Inflammatory macrophage (primary cell): ENCODE results near the gene BANP.
"Not testable (repeated sequence)": the region's sequence is repeated elsewhere in the genome, so short reads cannot be mapped to it uniquely, and the experiment has no call there.

Experiments
- DNase-seq, 2 donors: peaks; one replicate each; pipeline ENCODE4 v3.0.0-alpha.2; 2020 to 2022

BANP gene

GRCh38 chr16:87966685-87967185, 15.5 kb downstream of the BANP start:
- no peak for DNase-seq

DNA sequence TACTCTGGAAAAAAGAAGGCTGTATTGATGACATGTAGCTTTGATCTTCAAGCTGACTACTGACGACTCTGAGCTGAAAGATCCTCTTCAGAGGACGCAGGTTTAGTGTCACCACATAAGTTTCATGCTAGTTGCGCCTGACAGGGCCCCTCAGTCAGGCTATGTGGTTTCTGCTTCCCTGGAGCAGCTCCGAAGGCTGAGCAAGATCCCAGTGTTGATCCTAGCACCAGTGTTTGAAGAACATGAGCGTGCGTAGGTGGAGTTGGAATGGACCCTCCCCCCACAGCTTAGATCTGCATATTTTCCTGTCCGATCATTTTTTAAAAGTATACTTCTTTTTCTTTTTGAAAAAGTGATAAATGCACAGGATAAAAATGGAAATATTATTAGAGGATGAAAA, 17.3 kb downstream of the BANP start:
- no peak for DNase-seq

DNA sequence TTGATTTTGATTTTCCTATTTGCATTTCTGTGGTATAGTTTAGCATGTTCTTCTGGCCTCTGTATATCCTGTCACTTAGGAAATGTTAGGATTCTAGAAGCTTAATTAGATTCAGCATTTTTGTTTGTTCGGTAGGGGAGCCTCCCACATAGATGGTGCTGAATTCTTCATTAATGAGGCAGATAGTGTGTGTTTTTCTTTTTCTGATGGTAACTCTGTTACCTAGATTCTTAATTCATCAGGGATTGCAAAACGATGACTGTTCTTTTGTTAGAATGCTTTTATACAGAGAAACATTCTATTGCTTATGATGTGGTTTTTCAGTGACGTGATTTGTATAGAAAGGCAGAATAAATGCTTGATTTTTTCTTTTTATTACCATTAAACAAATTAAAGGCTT, 19.0 kb downstream of the BANP start:
- no peak for DNase-seq

GRCh38 chr16:87971933-87972332, 20.7 kb downstream of the BANP start:
- no peak for DNase-seq

- DNase-seq, result no peak
Measured at GRCh38 chr16:87973717-87974116, 22.5 kb downstream of the BANP start.

DNA sequence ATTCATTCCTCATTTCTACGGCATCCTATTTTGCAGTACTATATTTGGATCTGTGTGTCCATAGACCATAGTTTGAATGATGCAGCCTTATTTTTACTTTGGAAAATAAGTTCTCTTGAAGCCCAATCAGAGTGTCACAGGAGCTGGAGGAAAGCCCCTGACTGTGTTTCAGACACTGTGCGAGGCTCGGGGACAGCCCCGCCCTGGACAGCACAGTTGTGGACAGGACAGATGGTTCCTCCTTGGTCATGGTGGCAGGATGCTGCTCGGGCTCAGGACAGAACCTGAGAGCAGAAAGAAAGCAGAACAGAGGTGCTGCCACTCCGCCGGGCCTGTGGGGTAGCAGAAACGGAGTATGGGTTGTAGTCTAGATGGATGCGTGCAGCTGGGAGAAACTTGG, 22.9 kb downstream of the BANP start:
- no peak for DNase-seq

GRCh38 chr16:87976665-87977064, 25.4 kb downstream of the BANP start:
- peak in 1 of 2 donors; percentile 49 for DNase-seq

DNA sequence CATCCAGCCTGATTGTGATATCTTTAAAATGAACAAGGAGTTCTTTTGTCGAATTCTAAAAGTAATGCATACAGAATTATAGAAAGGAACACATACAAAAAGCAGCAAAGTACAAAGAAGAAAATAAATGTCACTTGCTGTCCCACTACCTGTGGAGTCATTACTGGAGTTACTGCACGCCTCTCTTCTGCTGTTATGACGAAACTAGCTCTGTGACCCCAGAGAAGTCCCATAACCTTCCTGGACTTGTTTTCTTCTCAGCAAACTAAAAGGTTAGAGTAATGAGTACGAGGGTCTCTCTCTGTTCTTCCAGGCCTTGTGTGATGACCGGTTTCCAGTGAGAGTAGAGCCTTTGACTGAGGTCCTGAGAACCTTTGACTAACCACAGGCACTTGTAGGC, 26.9 kb downstream of the BANP start:
- no peak for DNase-seq

GRCh38 chr16:87979352-87979751, 28.1 kb downstream of the BANP start:
- DNase-seq, result no peak

- not testable (repeated sequence) for DNase-seq
Measured at GRCh38 chr16:87979911-87980630, 28.8 kb downstream of the BANP start.

GRCh38 chr16:87981376-87981775, 30.1 kb downstream of the BANP start:
- DNase-seq, result not testable (repeated sequence)

DNA sequence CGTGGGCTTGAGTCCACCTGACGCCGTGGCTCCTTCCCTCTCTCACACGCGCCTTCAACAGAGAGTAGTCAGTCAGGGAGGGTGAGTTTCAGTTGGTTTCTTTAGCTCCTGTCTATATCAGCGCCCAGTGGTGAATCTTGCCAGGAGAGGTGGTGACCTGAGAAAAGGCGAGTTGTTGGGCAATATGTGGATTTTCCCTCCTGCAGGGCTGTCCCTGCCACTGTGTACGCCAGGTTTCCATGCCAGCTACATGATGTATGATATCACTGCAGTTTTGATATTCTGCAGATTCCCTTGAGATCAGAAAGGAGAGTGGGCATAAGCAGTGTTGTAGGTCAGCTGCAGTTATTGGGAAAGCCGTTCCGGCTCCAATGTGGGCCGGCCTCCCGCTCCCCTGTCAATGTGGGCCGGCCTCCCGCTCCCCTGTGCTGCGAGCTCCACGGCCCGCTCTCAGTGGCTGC, 31.4 kb downstream of the BANP start:
- no peak for DNase-seq

GRCh38 chr16:87983072-87983736, 32.0 kb downstream of the BANP start:
- DNase-seq, result not testable (repeated sequence)

DNA sequence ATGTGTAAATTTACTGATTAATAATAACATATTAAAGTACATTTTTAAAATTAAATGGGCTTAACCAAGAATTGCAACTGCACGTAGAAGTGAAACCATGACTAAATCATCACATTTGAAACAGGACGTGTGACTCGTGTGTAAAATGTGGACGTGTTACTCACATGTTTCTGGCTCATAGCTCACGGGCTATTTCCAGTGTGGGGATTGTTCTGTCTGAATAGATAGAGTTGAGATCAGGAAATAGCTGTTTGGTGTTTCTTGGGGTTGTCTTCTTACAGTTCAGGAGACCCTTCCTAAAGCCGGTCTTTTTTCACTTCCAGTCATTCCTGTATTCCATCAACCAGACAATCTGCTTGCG, 32.5 kb downstream of the BANP start:
- peak; percentile 33 to 86 for DNase-seq

DNA sequence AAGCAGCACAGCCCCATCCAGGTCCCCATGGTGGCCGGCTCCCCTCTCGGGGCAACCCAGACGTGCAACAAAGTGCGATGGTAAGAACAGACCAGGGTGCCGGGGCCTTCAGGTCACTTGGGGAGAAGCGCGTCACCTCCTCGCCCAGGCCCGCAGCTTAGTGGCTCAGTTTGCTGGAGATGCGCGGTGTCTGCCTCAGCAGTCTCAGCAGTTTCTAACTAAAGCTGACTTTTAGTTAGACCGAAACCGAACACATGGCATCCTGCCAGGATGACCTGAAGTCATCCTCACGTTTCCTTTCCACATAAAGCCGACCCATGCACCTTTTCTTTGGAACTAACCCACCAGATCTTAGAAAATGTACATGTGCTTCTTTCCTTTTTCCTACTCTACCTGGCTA, 32.9 kb downstream of the BANP start:
- not testable (repeated sequence) for DNase-seq

GRCh38 chr16:87984632-87985267, 33.5 kb downstream of the BANP start:
- DNase-seq, result no peak

DNA sequence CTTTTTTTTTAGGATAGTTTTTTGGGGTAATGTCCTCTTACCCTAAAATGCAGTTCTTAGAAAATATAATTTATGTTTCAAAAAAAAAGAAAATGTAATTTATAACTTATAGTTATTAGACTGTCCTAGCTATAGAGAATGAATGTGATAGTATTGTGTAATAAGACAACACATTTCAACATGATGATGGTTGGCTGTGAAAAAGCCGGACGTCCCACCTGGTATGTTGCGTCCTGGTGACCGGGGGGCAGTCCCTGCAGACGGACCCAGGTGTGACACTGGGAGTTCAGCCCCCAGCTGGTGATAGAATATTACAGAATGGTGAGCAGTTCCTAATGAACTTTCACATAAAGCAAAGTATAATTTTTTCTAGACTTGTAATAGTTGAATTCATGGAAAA, 34.3 kb downstream of the BANP start:
- not testable (repeated sequence) for DNase-seq

DNA sequence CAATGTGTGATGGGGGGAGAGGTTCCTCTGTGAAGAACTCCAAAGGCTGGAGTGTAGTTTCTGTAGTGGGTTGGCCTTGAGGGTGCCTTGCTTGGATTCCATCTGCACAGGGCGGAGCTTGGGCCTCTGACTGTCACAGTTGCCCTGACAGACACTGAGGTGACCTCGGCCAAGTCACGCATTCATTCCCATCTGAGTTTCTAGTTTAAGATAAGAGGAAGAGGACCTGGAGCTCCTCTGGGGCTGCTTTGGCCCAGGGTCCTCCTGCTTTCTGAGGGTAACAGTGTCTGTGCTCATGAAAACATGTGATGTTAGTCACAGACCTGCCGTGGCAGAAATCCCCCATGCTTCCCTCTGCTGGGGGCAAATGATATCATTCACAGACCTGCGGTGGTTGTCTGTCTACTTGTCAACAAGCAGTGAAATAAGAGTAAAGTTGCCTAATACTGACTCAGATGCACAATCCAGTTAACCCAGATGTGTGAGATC, 35.2 kb downstream of the BANP start:
- DNase-seq, result peak; percentile 63 to 91

DNA sequence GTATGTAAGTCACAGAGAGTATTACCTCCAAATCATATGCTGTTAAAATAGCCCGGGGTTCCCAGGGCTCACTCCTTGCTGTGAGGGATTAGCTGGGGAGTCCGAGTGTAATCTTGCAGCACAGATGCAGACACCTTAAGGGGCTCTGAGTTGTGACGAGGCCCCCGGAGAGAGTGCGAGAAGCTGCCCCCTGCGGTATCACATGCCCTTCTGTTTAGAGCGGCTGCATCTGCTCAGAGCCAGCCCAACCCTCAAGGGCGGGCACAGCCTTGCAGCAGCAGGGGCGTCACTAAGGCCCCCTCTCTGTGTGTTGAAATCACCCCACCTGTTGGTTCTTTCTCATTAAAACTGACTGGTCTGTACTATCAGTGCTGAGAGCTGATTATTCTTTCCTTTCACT, 37.4 kb downstream of the BANP start:
- DNase-seq, result not testable (repeated sequence)

- DNase-seq, result not testable (repeated sequence)
Measured at GRCh38 chr16:87990254-87990653, 39.0 kb downstream of the BANP start.

DNA sequence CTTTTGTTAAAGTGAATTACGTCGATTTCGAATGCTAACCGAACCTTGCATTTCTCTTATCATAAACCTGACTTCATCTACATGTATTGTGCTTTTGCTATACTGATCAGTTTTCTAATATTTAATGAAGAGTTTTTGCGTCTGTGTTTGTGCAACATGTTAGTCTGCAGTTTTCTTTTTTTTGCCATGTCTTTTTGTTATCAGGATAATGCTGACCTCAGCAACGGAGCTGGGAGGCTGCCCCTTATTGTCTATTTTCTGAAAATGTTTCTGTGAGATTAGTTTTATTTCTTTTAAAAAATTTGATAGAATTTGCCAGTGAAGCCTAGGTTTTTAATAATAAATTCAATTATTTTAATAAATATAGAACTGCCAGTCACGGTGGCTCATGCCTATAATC, 40.9 kb downstream of the BANP start:
- not testable (repeated sequence) for DNase-seq

DNA sequence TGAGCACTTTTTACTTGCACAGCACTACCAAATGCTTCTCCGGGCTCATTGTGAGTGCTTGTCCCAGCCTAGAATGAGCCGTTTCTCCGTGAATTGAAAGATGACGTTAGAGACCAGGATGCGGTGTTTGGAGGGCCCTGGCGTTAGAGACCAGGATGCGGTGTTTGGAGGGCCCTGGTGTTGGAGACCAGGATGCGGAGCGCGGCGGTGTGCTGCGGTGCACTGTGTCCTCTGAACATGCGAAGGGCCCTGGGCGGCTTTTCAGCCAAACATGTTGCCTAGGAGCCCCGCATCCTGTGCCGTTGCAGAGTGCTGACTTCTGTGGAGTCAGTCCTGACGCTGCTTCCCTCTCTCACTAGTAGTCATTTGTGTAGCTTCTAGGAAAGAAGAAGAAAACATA, 42.7 kb downstream of the BANP start:
- DNase-seq, result no peak

GRCh38 chr16:87995644-87996043, 44.4 kb downstream of the BANP start:
- DNase-seq, result no peak
